ENCODE data around the gene ACAP3. TPM values are rescaled to one million over a fixed set of nuclear protein-coding genes. Genes with fewer than 3 reads are reported as not detected.

The ACAP3 gene
- total RNA-seq, 1 experiment from 2014 or later: 42.2 TPM

DNA sequence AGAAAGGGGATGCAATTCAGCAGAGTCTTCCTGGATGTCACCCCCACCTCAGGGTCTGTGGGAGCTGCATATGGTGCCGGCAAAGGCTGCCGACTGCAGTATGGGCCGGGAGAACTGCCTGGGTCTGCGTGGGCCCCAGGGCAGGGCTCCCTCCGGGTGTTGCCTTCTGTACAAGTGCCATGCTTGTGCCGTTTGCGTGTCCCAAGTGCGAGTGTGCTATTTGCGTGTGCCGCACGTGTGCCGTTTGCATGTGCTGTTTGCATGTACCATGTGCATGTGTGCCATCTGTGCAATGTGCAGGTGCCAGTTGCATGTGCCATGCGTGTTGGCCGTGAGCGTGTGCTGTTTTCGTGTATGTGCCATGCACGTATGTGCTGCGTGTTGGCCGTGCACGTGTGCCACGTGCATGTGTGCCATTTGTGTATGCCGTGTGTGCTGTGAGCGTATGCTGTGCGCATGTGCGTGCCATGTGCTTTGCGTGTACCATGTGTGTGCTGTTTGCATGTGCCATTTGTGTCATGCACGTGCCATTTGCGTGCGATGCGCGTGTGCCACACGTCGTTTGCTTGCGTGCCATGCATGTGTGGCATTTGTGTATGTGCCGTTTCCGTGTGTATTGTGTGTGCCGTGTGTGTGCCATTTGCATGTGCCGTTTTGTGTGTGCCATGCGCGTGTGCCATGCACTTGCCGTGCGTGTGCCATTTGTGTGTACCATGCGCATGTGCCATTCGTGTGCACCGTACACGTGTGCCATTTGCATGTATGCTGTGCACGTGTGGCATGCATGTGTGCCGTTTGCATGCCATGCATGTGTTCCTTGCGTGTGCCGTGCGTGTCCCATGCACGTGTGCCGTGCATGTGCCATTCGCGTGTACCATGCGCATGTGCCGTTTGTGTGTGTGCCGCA, 21.8 kb upstream of the ACAP3 start:
- H3K27me3 Mint-ChIP-seq (ENCODE audit: low read depth): no peaks in the 10 kb centered on the region
- ATAC-seq (no peak), DNase-seq (ENCODE audit: low spot score) (no peak)
- no peak overlapping the region for H3K4me3 Mint-ChIP-seq
- H3K27ac Mint-ChIP-seq: peak overlapping the region; percentile 84
- POLR2A ChIA-PET: no interaction called here
- H3K4me1 Mint-ChIP-seq: no peaks in the 10 kb centered on the region
- peaks cover 4% of the 10 kb centered on the region for H3K9me3 Mint-ChIP-seq
- H3K36me3 Mint-ChIP-seq: no peaks in the 10 kb centered on the region
- CTCF ChIA-PET: interaction anchor here (0.6 kb wide), 1 partner anchor 177 kb away, joined by 4 read pairs; no protein-coding TSS in a partner anchor
- TF ChIP-seq, protein P1, sequence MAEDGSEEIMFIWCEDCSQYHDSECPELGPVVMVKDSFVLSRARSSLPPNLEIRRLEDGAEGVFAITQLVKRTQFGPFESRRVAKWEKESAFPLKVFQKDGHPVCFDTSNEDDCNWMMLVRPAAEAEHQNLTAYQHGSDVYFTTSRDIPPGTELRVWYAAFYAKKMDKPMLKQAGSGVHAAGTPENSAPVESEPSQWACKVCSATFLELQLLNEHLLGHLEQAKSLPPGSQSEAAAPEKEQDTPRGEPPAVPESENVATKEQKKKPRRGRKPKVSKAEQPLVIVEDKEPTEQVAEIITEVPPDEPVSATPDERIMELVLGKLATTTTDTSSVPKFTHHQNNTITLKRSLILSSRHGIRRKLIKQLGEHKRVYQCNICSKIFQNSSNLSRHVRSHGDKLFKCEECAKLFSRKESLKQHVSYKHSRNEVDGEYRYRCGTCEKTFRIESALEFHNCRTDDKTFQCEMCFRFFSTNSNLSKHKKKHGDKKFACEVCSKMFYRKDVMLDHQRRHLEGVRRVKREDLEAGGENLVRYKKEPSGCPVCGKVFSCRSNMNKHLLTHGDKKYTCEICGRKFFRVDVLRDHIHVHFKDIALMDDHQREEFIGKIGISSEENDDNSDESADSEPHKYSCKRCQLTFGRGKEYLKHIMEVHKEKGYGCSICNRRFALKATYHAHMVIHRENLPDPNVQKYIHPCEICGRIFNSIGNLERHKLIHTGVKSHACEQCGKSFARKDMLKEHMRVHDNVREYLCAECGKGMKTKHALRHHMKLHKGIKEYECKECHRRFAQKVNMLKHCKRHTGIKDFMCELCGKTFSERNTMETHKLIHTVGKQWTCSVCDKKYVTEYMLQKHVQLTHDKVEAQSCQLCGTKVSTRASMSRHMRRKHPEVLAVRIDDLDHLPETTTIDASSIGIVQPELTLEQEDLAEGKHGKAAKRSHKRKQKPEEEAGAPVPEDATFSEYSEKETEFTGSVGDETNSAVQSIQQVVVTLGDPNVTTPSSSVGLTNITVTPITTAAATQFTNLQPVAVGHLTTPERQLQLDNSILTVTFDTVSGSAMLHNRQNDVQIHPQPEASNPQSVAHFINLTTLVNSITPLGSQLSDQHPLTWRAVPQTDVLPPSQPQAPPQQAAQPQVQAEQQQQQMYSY (CRISPR knock-in tag; IDR thresholded peaks at IDR 0.05): 0 out of 2 replicates have a peak, but pooled peaks have one; percentile 32
- TF ChIP-seq, protein P2, sequence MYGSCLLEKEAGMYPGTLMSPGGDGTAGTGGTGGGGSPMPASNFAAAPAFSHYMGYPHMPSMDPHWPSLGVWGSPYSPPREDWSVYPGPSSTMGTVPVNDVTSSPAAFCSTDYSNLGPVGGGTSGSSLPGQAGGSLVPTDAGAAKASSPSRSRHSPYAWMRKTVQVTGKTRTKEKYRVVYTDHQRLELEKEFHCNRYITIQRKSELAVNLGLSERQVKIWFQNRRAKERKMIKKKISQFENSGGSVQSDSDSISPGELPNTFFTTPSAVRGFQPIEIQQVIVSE (CRISPR knock-in tag; IDR thresholded peaks at IDR 0.05; ENCODE audit: borderline replicate concordance): no peak
- TF ChIP-seq, protein P3, sequence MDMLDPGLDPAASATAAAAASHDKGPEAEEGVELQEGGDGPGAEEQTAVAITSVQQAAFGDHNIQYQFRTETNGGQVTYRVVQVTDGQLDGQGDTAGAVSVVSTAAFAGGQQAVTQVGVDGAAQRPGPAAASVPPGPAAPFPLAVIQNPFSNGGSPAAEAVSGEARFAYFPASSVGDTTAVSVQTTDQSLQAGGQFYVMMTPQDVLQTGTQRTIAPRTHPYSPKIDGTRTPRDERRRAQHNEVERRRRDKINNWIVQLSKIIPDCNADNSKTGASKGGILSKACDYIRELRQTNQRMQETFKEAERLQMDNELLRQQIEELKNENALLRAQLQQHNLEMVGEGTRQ (CRISPR knock-in tag; IDR thresholded peaks at IDR 0.05): no peak
- TF ChIP-seq ZNF121 (CRISPR knock-in tag; IDR thresholded peaks at IDR 0.05) (peak; percentile 20; the same call in 1 of the 2 replicates), FOXP1 (CRISPR knock-in tag; IDR thresholded peaks at IDR 0.05; ENCODE audit: borderline replicate concordance) (0 out of 2 replicates have a peak, but pooled peaks have one; percentile 66), PRRX2 (CRISPR knock-in tag; IDR thresholded peaks at IDR 0.05) (no peak), TCF7 (CRISPR knock-in tag; IDR thresholded peaks at IDR 0.05; ENCODE audit: low read depth) (peak; percentile 64; the same call in 1 of the 2 replicates)
- TF ChIP-seq, protein P4, sequence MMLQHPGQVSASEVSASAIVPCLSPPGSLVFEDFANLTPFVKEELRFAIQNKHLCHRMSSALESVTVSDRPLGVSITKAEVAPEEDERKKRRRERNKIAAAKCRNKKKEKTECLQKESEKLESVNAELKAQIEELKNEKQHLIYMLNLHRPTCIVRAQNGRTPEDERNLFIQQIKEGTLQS (CRISPR knock-in tag; conservative IDR thresholded peaks at IDR 0.05): peak; percentile 55; the same call in 1 of the 2 replicates
- TF ChIP-seq, protein P5, sequence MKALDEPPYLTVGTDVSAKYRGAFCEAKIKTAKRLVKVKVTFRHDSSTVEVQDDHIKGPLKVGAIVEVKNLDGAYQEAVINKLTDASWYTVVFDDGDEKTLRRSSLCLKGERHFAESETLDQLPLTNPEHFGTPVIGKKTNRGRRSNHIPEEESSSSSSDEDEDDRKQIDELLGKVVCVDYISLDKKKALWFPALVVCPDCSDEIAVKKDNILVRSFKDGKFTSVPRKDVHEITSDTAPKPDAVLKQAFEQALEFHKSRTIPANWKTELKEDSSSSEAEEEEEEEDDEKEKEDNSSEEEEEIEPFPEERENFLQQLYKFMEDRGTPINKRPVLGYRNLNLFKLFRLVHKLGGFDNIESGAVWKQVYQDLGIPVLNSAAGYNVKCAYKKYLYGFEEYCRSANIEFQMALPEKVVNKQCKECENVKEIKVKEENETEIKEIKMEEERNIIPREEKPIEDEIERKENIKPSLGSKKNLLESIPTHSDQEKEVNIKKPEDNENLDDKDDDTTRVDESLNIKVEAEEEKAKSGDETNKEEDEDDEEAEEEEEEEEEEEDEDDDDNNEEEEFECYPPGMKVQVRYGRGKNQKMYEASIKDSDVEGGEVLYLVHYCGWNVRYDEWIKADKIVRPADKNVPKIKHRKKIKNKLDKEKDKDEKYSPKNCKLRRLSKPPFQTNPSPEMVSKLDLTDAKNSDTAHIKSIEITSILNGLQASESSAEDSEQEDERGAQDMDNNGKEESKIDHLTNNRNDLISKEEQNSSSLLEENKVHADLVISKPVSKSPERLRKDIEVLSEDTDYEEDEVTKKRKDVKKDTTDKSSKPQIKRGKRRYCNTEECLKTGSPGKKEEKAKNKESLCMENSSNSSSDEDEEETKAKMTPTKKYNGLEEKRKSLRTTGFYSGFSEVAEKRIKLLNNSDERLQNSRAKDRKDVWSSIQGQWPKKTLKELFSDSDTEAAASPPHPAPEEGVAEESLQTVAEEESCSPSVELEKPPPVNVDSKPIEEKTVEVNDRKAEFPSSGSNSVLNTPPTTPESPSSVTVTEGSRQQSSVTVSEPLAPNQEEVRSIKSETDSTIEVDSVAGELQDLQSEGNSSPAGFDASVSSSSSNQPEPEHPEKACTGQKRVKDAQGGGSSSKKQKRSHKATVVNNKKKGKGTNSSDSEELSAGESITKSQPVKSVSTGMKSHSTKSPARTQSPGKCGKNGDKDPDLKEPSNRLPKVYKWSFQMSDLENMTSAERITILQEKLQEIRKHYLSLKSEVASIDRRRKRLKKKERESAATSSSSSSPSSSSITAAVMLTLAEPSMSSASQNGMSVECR (CRISPR knock-in tag; IDR thresholded peaks at IDR 0.05; ENCODE audit: borderline replicate concordance): no peak

DNA sequence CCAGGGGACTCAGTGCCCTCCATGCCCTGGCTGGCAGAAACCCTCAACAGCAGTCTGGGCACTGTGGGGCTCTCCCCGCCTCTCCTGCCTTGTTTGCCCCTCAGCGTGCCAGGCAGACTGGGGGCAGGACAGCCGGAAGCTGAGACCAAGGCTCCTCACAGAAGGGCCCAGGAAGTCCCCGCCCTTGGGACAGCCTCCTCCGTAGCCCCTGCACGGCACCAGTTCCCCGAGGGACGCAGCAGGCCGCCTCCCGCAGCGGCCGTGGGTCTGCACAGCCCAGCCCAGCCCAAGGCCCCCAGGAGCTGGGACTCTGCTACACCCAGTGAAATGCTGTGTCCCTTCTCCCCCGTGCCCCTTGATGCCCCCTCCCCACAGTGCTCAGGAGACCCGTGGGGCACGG, 20.5 kb upstream of the ACAP3 start:
- no peak for TF ChIP-seq IRF2 (CRISPR knock-in tag; IDR thresholded peaks at IDR 0.05; ENCODE audit: borderline replicate concordance, low read depth)
- no peak for TF ChIP-seq NR1H2 (CRISPR knock-in tag; IDR thresholded peaks at IDR 0.05)
- TF ChIP-seq MXD4 (CRISPR knock-in tag; IDR thresholded peaks at IDR 0.05; ENCODE audit: borderline replicate concordance): no peak
- TF ChIP-seq ATF1 (CRISPR knock-in tag; IDR thresholded peaks at IDR 0.05): no peak
- TF ChIP-seq SP1 (CRISPR knock-in tag; conservative IDR thresholded peaks at IDR 0.05): no peak
- TF ChIP-seq, protein P5 (CRISPR knock-in tag; IDR thresholded peaks at IDR 0.05; ENCODE audit: borderline replicate concordance): no peak
- TF ChIP-seq ZNF317 (CRISPR knock-in tag; IDR thresholded peaks at IDR 0.05; ENCODE audit: borderline replicate concordance, low read depth): no peak
- TF ChIP-seq, protein P2 (CRISPR knock-in tag; IDR thresholded peaks at IDR 0.05; ENCODE audit: borderline replicate concordance): no peak
- TF ChIP-seq NR3C1 (CRISPR knock-in tag; conservative IDR thresholded peaks at IDR 0.05; ENCODE audit: low read depth): no peak
- Mint-ChIP-seq H3K27ac (no peak overlapping the region), H3K27me3 (ENCODE audit: low read depth) (no peaks in the 10 kb centered on the region), H3K36me3 (no peaks in the 10 kb centered on the region), H3K9me3 (peaks cover 4% of the 10 kb centered on the region), H3K4me1 (peaks cover 4% of the 10 kb centered on the region), H3K4me3 (no peak overlapping the region)
- ATAC-seq (no peak), DNase-seq (ENCODE audit: low spot score) (no peak)
- POLR2A ChIA-PET: no interaction called here
- CTCF ChIA-PET: no interaction called here

Measured in WTC11 (cell line).